ENCODE results near the gene SLC48A1. TPM values are rescaled to one million over a fixed set of nuclear protein-coding genes. Genes with fewer than 3 reads are reported as not detected.
"Not testable (repeated sequence)": the region's sequence is repeated elsewhere in the genome, so short reads cannot be mapped to it uniquely, and the experiment has no call there.

The SLC48A1 gene
- total and polyA plus RNA-seq, 7 donors, result 12.7 to 28.7 (median 23.5) TPM

DNA sequence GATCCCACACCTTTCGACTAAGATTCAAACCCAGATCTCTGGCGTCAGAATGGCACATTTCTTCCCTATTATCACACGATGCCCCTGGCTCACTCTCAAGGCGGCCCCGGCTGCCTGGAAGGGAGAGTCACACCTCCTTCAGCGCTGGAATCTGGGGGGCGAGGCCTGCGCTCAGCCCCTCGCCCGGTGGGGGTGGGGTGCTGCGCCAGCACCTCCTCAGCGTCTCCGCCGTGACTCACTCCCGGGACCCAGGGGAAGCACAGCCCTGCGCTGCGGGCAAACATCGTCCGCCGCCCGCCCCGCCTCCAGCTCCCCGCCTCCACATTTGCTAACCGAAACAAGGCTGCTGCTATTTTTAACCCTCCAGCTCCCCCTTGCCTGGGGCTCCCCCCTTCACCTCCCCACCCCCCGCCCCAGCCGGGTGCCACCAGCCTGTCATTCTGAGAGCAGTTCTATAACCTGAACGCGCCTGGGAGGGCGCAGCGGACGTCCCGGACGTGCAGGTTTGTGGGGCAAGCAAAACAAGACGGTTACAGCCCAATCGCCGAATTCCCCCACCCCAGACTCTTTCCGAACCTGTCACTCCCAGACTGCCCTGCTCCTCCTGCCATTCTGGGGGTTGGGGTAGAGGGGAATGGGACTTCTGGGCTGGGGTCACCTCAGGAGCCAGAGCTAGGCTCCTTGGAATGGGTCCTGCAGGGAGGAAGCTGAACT, 39.9 kb downstream of the SLC48A1 start:
- no peaks in the 10 kb centered on the region for H3K27me3 ChIP-seq (ENCODE audit: insufficient read depth in 3 of 3, low read length in 2 of 3)
- H3K4me3 ChIP-seq, result peak overlapping the region; percentile 63
- 0 to 1% (median 1%) methylated on average over 36 to 37 of the region's 37 CpGs for WGBS, 3 donors
- no peaks in the 10 kb centered on the region for H3K9me3 ChIP-seq
- no peaks in the 10 kb centered on the region for H3K36me3 ChIP-seq (ENCODE audit: insufficient read depth in 1 of 2, low read depth in 1 of 2)
- ATAC-seq, result peak; percentile 80 to 90 (median 83)
- peaks cover 76% of the 10 kb centered on the region for H3K4me1 ChIP-seq
- peak; percentile 92 to 95 for DNase-seq
- TF ChIP-seq CTCF (IDR thresholded peaks at IDR 0.05), result no peak
- intact Hi-C loops (cut with DNase I), result no loop called here
- H3K27ac ChIP-seq, result peak overlapping the region; percentile 97

GRCh38 chr12:47813511-47814196, 40.6 kb downstream of the SLC48A1 start:
- ATAC-seq (peak; percentile 3 to 6 (median 5)), DNase-seq (no peak)
- no peak for TF ChIP-seq CTCF (IDR thresholded peaks at IDR 0.05)
- no peaks in the 10 kb centered on the region for H3K27me3 ChIP-seq (ENCODE audit: insufficient read depth in 3 of 3, low read length in 2 of 3)
- WGBS, 3 donors, result 42 to 62% (median 55%) methylated on average over 9 of the region's 9 CpGs
- intact Hi-C loops (cut with DNase I), result no loop called here
- H3K4me1 ChIP-seq, result peaks cover 69% of the 10 kb centered on the region
- H3K4me3 ChIP-seq, result peak overlapping the region; percentile 63
- H3K9me3 ChIP-seq, result no peaks in the 10 kb centered on the region
- no peaks in the 10 kb centered on the region for H3K36me3 ChIP-seq (ENCODE audit: insufficient read depth in 1 of 2, low read depth in 1 of 2)
- peak overlapping the region; percentile 97 for H3K27ac ChIP-seq

DNA sequence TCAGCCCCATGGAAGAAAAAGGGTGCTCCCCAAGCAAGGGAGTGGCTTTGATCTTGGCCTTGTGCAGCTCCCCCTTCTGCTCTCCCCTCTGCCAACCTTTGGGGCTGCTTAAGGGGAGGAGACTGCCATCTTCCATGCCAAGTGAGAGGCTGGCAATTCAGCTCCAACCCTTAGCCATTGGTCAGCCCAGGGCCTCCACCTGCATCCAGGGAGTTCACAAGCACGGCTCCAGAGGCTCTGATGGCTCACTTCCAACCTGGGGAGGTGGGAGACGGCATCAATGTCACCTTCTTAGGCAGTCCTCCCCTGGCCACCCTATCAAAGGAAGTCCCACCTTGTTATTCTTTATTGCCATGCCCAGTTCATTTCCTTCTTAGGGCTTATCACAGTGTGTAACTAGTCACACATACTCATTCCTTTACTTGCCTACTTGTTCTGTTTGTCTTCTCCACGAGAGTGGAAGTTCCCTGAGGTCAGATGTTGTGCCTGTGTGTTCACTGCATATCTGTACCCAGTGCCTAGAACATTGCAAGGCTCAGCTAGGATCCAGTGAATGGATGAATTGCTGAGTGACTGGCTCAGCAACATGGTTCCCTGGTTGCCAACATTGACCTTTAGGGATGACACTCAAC, 41.6 kb downstream of the SLC48A1 start:
- H3K4me3 ChIP-seq, result peak overlapping the region; percentile 63
- 48 to 62% (median 57%) methylated on average over 3 of the region's 3 CpGs for WGBS, 3 donors
- H3K27ac ChIP-seq, result peak overlapping the region; percentile 97
- H3K9me3 ChIP-seq, result no peaks in the 10 kb centered on the region
- H3K27me3 ChIP-seq (ENCODE audit: insufficient read depth in 3 of 3, low read length in 2 of 3), result no peaks in the 10 kb centered on the region
- H3K36me3 ChIP-seq (ENCODE audit: insufficient read depth in 1 of 2, low read depth in 1 of 2), result no peaks in the 10 kb centered on the region
- no peak for TF ChIP-seq CTCF (IDR thresholded peaks at IDR 0.05)
- peaks cover 59% of the 10 kb centered on the region for H3K4me1 ChIP-seq
- ATAC-seq (no peak), DNase-seq (no peak)
- intact Hi-C loops (cut with DNase I), result no loop called here

- peak in 1 of 2 donors; percentile 38 for DNase-seq
- H3K9me3 ChIP-seq; H3K27me3 ChIP-seq (ENCODE audit: insufficient read depth in 3 of 3, low read length in 2 of 3); ATAC-seq; intact Hi-C loops (cut with DNase I); H3K36me3 ChIP-seq (ENCODE audit: insufficient read depth in 1 of 2, low read depth in 1 of 2); H3K4me3 ChIP-seq: not testable (repeated sequence)
- Histone ChIP-seq H3K27ac (peak overlapping the region; percentile 97), H3K4me1 (peaks cover 51% of the 10 kb centered on the region)
- whole genome bisulfite sequencing, 3 donors, result 84 to 94% (median 93%) methylated on average over 5 of the region's 5 CpGs
Observed at GRCh38 chr12:47815447-47815846, 42.4 kb downstream of the SLC48A1 start.

Measured in psoas muscle (tissue), 8 donors.